DMS153 treated with DMSO at 0.1 percent for 48 hours (cell line): ENCODE data around the gene EBI3.
"Not testable (repeated sequence)": the region's sequence is repeated elsewhere in the genome, so short reads cannot be mapped to it uniquely, and the experiment has no call there.

Experiments used
- DNase-seq: peaks from one replicate; lab custom pipeline; 2025; ENCODE audit not compliant: unreplicated experiment; lab: John Stamatoyannopoulos, UW

Gene EBI3

DNA sequence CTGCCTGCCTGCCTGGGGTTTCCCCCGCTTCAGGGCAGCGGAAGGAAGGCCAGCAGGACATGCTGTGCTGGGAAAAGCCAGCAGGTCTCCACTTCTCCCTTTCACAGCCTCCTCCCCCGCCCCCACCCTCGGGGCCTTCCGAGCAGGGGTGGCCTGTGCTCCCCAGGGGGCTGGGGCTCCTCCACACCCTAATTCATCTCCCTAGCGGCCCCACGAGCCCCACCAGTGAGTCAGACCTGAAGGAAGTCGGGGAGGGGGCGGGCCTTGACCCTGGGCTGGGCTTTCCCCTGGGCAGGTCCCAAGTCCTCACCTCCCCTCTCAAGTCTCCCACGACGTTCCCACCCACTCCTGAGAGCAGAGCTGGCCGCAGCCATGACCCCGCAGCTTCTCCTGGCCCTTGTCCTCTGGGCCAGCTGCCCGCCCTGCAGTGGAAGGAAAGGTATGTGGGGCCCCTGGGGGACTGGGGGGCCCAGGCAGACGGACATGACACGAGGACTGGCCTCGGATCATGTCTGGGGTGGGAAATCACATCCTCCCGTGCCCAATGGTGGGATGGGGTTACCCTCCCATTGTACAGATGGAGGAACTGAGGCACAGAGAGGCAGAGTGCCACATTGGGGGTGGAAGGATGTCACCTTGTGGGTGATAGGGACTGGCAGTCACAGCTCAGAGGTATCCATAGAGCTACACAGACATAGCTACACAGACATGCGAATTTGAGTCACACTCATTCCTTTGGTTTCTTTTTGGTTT, at the start of gene EBI3:
Gene EBI3, plus strand, starts transcription at position 345 of the 753 bp plus-strand sequence. Its CDS starts 28 bp downstream, at position 373.
- no peak for DNase-seq

DNA sequence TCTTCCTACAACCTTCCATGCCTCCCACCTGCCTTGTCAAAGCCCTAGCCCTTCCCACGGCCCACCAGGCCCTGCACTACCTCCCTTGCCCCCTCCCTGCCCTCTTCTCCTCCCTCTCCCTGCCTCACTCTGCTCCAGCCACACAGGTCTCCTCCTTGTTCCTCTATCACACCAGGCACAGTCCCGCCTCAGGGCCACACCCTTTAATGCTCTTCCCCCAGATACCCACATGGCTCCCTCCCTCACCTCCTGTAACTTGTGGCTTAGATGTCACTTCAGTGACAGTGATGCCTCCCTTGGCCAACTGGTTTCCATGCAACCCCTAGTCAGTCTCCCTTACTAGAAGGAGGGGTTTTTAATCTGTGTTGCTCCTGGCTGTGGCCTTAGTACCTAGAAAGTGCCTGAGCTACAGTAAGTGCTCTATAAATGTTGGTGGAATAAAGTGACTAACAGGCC, 48.2 kb upstream of the EBI3 start:
- no peak for DNase-seq

DNA sequence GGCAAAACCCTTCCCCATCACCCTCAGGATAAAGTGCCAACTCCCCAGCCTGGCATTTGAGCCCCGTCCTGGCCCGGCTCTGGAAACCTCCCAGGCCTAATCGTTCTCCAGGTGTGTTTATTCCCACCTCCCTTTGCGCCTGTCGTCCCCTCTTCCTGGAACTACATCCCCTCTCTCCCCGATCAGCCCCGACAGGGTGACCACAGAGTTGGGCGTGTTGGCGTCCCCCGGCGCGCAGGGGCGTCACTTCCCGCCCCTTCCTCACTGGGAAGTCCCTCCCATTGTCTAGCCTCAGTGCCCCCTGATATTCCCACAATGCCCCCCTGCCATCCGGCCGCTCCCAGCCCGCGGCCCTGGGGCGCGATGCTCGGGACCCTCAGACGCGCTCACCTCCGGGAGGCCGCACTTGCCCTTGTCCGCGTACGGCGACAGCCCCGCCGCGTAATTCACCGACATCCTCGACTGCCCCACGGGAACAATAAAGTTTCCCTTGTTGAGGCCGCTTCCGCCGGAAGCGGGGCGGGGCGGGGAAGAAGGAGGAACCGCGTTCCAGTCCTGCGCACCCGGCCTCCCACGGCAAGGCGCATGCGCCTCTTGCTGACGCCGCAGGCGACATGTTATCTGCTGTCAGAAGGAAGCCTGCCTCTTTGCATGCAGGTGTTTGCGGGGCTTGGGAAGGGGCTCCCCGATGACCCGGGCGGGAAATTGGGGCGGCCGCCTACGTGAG, 47.1 kb upstream of the EBI3 start, which contains the start of the genes ANKRD24 and SIRT6:
Gene ANKRD24, plus strand, starts transcription at position 606 of the 727 bp plus-strand sequence. CDS start 3,737 bp downstream, outside the sequence.
Gene SIRT6, minus strand, starts transcription at position 480 of the 727 bp plus-strand sequence. Its CDS starts 24 bp downstream, at position 456.
- DNase-seq: peak; percentile 85

DNA sequence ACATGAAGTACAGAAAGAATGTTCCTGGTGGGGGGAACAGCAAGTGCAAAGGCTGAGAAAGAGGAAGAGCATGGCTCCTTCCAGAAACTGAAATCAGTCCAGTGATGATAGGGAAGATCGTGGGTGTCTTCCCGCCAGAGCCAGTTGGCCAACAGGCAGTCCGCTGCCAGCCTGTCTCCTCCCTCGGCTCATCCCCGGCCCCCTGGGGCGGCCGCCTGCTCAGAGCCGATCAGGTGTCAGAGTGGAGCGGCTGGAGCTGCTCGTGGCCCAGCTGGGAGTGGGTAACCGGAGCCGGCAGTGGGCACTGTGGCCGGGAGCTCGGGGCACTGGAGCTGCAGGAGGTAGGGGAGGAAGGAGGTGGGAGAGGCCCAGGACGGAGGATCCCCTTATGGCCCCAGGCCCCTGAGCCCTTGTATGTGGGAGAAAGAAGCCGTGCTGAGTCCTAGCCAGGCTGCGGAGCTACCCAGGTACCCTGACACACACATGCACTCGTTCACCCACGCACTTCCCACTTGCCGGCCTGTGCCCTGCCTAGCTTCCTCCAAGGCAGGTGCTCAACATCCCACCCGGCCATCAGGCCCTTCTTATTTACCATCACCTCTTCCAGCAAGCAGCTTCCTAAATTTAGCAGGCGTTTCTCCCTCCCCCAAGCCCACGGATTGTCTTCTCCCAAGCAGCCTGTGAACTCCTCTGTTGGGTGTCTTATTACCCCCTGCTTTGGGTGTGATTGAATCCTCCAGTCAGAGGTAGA, 45.2 kb upstream of the EBI3 start:
- peak; percentile 20 for DNase-seq

DNA sequence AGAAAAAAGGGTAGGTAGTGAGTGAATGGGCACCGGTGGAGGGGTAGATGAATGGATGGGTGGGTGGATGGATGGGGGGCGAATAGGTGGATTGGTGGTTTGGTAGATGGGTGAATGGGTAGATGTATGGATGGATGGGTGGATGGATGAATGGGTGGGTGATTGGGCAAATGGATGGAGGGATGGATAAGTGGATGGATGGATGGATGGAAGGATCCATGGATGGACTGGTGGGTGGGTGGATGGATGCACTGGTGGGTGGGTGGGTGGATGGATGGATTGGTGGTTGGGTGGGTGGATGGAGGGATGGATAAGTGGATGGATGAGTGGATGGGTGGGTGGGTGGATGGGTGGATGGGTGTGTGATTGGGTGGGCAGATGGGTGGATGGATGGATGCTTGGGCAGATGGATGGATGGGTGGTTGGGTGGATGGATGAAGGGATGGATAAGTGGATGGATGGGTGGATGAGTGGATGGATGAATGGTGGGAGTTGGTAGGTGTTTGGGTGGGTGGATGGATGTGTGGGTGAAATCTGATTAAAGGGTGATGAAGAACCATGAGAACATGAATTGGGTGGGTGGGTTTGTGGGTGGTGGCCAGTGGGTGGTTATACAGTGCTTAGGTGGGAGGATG, 44.5 kb upstream of the EBI3 start:
- no peak for DNase-seq

DNA sequence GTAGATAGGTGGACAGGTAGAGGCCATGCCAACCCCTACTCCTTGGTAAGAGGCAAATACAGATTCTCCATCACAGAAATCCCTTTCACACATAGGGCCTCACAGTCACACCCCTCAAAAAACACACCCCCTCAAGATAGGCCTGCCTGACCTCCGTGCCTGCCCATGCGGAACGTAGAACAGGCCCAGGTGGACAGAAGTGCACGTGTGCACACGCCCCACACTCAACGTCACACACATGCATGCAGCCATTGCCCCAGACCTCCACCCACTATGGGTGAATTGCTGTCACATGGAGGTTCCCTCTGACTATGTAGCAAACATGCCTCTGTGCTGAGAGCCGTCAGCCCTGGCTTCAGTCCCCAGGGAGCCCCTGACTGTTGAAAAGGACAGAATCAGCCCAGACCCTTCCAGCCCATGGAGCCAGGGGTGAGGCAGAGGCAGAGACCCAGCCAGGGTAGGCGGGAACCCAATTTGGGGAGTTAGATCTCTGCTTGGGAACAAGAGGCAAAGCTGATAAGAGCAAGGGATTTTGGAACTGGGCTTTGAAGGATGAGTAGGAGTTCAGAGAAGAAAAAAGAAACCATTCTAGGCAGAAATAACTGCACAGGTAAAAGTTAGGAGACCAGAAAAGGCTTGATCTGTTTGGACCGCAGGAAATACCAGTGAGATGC, 43.8 kb upstream of the EBI3 start:
- DNase-seq: no peak

DNA sequence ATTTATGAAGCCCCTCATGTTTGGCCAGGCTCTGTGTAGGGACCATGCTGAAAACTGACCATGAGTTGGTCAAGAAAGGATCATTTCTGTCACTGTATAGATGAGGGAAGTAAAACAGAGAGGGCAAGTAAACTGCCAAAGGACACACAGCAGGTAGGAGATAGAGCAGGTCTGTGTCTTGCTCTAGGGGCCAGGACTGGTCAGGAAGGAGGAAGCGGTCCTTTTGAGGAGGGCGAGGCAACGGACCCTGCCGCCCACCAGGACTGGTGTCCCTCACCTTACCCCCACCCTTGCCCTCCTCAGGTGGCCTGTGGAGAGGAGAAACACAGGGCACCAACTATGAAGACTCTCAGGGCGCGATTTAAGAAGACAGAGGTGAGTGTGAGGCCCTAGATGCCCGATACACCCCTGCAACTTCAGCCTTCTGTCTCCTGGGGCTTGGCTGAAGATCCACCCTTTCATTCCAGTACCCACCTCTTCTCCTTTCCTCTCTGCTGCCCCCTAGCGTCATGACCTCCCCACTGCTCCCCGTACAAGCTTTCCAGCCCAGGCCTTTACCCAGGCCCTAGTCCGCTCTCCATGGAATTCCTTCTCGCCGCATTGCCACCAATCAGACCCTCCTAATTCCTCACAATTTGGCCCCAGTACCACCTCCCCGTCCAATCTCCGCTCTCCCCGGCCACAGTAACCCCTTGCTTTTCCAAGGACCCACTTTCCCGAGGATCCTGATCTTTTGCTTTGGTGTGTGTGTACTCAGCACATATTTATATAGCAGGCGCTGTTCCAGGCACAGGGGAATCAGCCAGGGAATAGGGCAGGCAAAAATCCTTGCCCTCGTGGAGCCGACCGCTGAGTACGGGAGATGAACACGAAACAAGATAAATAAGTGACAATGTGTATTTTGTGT, 43.0 kb upstream of the EBI3 start:
- DNase-seq: peak; percentile 12

DNA sequence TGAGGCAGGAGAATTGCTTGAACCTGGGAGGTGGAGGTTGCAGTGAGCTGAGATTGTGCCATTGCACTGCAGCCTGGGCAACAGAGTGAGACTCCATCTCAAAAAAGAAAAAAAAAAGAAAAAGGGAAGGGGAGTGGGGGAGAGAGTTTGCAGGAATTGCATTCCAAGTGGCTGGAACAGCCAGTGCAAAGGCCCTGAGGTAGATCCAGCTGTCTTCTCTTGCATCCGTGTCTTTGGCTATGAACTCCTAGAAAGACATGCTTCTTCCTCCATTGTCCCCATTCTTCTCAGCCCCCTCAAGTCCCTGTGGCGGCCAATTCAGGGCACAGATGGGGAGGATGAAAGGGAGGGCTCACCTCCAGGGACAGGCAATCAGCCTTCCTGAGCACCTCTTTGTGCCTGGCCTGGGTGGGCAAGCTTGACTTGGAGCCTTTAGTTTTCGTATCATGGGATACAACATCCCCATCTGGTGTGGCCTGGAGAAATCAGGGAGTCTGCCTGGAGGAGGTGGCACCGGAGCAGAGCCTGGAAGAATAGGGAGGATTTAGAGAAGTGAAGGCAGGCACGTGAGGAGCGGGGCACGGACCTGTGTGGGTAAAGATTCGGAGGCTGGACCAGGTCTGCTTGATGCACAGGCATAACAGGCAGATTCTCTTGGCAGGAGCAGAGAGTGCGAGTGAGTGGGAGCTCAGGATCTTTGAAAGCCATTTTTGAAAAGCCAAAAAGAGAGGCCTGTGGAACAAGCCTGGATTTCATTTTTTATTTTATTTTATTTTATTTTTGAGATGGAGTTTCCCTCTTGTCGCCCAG, 41.8 kb upstream of the EBI3 start:
- DNase-seq: no peak

DNA sequence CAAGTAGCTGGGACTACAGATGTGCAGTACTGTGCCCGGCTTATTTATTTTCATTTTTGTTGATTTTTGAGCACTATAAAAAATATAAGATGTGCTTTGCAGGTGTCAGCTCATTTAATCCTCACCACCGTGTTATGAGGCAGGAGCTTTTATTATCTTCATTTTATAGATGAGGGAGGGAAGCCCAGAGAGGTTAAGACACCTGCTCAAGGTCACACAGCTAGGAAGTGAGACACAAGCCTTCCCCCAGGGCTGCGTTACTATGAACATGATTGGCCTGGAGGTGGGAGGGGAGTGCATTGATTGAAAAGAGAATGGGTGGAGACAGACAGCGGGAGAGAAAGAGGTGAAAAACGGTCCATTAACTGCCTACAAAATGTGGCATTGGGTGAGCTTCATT, 39.7 kb upstream of the EBI3 start:
- DNase-seq: no peak

DNA sequence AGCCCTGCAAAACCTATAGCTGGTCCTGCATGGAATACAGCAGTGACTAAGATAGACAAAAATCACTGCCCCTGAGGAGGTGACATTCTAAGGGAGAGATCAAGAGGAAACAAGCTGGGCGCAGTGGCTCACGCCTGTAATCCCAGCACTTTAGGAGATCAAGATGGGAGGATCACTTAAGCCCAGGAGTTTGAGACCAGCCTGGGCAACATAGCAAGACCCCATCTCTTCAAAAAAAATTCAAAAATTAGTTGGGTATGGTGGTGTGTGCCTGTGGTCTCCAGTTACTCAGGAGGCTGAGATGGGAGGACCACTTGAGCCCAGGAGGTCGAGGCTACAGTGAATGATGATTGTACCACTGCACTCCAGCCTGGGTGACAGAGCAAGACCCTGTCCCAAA, 36.8 kb upstream of the EBI3 start:
- DNase-seq: not testable (repeated sequence)

DNA sequence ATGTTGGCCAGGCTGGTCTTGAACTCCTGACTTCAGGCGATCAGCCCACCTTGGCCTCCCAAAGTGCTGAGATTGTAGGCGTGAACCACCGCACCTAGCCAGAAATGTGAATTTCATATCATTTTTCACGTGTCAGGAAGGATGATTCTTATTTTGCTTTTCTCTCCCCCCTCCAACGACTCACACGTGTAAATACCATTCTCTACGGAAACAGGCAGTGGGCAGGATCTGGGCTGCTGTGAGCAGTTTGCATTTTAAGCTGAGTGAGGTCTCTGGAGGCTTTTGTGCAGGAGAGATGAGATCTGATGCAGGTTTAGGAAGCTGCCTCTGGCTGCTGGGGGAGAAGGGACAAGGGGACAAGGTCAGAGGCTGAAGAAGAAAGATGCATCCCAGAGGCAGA, 35.0 kb upstream of the EBI3 start:
- no peak for DNase-seq

DNA sequence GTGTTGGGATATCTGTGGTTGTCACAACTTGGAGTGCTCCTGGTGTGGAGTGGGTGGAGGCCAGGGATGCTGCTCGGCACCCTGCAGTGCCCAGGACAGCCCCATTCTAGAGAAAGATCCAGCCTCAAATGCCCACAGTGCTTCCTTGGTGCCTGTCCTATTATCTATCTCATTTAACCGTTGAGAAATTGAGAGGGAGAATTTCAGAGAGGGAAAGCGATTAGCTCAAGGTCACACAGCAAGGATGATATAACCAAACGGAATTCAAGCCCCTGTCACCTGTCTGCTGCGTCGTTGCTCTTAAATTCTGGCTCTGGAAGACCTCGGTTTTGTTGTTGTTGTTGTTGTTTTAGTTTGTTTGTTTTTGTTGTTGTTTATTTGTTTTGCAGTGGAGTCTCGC, 33.3 kb upstream of the EBI3 start:
- DNase-seq: no peak

DNA sequence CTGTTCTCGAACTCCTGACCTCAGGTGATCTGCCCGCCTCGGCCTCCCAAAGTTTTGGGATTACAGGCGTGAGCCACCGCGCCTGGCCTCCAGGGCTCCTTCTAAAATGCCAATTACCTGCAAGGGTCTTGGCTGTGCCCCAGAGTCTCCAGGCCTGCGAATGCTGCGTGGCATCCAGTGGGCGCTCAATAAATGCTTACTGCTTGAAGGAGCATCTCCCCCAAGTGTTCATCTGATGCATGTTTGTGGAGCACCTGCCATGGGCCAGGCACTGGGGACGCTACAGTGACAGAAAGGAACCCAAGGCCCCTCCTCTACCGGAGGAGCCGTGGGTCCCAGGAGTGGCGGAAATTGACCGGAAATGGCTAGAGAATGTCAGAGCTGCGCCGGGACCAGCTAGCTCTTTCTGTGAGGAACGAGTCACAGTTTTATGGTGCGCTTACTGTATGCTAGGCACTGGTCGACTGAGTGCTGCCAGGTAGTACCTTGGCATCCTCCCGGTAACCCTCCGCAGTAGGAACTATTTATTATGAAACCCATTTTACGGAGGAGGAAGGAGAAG, 32.7 kb upstream of the EBI3 start:
- no peak for DNase-seq

DNA sequence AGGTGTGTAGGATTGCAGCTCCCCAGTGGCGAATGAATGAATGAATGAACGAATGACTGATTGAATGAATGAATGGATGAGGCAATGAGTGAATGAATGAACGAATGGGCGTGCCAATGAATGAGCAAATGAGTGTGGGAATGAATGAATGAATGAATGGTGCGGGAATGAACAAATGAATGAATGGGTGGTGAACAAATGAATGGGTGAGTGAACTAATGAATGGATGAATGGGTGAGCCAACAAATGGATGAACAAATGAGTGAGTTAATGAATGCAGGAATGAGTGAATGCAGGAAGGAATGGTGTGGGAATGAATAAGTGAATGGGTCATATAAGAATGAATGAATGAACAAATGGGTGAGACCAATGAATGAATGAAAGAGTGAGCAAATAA, 32.1 kb upstream of the EBI3 start:
- DNase-seq: no peak

DNA sequence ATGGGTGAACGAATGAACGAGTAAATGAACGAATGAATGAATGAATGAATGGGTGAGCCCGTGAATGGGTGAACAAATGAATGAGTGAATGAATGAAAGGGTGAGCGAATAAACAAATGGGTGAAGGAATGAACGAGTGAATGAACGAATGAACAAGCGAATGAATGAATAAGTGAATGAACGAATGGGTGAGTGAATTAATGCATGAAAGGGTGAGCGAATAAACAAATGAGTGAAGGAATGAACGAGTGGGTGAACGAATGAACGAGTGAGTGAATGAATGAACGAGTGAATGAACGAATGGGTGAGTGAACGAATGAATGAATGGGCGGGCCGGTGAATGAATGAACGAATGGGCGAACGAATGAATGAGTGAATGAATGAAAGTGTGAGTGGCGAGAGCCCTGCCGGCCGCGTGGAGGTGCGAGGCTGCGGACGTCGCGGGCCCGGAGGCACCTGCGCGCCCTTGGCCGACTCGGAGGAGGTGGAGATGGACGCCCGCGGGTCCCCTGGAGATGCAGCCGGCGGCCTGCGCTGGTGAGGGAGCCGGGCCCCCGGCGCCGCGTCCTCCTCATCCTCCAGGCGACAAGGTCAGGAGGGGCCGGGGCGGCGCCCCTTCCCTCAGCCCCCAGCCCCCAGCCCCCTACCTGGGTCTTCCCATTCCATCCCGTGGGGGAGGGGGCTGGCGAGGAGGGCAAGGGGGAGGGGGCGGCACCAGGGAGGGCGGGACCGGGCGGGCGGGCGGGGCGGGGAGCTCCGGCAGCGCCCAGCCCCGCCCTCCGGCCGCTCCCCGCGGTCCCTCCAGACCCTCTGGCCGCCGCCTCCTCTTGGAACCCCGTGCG, 31.5 kb upstream of the EBI3 start:
- no peak for DNase-seq

DNA sequence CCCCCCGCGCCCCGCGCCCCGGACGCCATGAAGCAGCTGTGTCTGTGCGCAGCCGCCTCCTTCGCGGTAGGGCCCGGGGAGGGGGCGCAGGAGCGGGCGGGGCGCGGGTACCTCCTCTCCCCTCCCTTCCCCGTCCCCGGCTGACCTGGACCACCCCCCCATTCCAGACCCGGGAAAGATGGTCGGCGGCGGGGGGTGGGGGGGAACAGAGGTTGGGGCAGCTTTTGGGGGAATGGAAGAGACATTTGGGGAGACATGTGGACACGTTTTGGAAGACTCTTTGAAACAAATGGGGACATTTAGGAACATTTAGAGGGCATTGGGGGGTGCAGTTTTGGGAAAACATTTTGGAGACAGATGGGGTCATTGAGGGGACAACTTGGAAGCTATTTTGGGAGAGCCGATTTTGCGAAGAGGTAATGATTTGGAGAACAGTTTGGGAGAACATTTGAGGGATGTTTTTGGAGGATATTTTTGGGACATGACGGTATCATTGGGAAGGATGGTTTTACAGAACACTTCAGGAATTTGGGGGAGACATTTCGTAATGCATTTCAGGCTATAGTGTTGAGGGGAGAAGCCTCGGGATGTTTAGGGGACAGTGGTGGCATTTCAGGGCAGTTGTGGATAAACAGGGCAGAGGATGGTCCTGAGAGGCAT, 30.7 kb upstream of the EBI3 start:
- no peak for DNase-seq
